ENCODE results near the gene CHKA. TPM values are rescaled to one million over a fixed set of nuclear protein-coding genes. Genes with fewer than 3 reads are reported as not detected.

Gene CHKA
- total RNA-seq, 2 donors from 2014 or later: 50.1 to 83.7 TPM

DNA sequence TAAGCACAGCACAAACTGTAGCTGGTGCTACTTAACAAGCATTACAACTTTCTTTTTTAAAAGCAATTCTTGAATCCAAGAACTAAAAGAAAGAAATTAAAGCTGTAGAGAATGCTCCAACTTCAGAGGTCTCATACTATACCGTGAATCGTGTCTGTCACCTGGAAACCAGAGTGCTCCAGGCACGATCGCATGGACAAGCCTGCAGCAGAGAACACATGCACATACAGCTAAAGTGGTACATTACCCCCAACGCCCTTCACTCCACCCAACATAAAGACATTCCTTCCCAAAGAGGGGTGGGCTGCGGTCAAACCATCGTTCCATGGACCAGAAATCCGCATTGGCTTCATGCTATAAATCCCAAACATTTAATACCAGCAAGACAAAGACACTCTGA lies 31.5 kb downstream of the CHKA start:
- TF ChIP-seq, protein P1, sequence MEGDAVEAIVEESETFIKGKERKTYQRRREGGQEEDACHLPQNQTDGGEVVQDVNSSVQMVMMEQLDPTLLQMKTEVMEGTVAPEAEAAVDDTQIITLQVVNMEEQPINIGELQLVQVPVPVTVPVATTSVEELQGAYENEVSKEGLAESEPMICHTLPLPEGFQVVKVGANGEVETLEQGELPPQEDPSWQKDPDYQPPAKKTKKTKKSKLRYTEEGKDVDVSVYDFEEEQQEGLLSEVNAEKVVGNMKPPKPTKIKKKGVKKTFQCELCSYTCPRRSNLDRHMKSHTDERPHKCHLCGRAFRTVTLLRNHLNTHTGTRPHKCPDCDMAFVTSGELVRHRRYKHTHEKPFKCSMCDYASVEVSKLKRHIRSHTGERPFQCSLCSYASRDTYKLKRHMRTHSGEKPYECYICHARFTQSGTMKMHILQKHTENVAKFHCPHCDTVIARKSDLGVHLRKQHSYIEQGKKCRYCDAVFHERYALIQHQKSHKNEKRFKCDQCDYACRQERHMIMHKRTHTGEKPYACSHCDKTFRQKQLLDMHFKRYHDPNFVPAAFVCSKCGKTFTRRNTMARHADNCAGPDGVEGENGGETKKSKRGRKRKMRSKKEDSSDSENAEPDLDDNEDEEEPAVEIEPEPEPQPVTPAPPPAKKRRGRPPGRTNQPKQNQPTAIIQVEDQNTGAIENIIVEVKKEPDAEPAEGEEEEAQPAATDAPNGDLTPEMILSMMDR (IDR thresholded peaks at IDR 0.05): no peak
- DNase-seq: no peak
- H3K27ac ChIP-seq: peak overlapping the region; percentile 67
- H3K4me1 ChIP-seq: no peaks in the 10 kb centered on the region
- no peak overlapping the region for H3K4me3 ChIP-seq
- H3K36me3 ChIP-seq: no peaks in the 10 kb centered on the region
- no peaks in the 10 kb centered on the region for H3K27me3 ChIP-seq
- intact Hi-C loops (cut with DNase I): loop anchor here (10.0 kb wide), 1 partner anchor 115 kb away; no protein-coding TSS in a partner anchor
- H3K9me3 ChIP-seq: no peaks in the 10 kb centered on the region
- no peak overlapping the region for H3K9ac ChIP-seq (ENCODE audit: low read depth in 2 of 2, low read length in 2 of 2)

DNA sequence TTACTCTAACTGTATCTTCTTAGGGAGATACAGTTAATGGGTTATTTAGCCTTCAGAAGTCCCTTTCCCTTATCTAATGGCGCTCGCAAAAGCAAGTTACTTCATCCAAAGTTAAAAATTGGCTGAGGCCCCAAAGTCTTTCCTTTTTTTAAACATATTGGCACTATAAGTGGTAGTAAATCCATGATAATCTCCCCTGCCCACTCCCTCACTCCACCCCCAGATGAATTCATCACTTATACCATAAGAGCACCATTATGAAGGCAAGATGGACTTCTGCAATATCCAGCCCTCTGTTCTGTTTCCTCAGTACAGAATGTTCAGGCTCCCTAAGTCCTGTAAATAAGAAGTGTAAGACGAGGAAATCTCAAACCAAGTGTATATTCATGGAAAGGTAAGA lies 37.7 kb downstream of the CHKA start:
- TF ChIP-seq, protein P1 (IDR thresholded peaks at IDR 0.05): no peak
- H3K4me3 ChIP-seq: no peak overlapping the region
- intact Hi-C loops (cut with DNase I): loop anchor here (10.0 kb wide), 1 partner anchor 121 kb away; no protein-coding TSS in a partner anchor
- H3K36me3 ChIP-seq: no peaks in the 10 kb centered on the region
- H3K9ac ChIP-seq (ENCODE audit: low read depth in 2 of 2, low read length in 2 of 2): no peak overlapping the region
- H3K4me1 ChIP-seq: no peaks in the 10 kb centered on the region
- no peak overlapping the region for H3K27ac ChIP-seq
- H3K27me3 ChIP-seq: no peaks in the 10 kb centered on the region
- no peaks in the 10 kb centered on the region for H3K9me3 ChIP-seq
- no peak for DNase-seq

DNA sequence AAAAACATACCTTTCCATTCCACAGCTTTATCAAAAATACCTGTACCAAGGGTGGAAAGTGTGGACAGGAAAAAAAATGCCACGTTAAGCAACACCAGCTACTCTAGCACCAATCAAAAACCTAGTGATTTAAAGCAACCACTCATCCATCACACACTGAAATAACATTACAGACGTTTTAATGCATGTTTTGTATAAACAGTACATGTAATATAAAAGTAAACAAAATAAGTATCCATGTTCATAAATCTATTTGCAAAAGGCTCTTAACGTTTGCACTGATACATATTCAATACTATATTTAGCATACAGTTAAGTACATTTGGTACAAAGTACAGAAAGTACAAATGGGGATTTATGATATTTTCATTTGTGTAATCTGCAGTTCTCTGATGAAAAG lies 38.7 kb downstream of the CHKA start:
- Histone ChIP-seq H3K4me1 (no peaks in the 10 kb centered on the region), H3K36me3 (no peaks in the 10 kb centered on the region), H3K4me3 (no peak overlapping the region), H3K9ac (ENCODE audit: low read depth in 2 of 2, low read length in 2 of 2) (no peak overlapping the region), H3K9me3 (no peaks in the 10 kb centered on the region), H3K27me3 (no peaks in the 10 kb centered on the region), H3K27ac (no peak overlapping the region)
- TF ChIP-seq, protein P1 (IDR thresholded peaks at IDR 0.05): no peak
- intact Hi-C loops (cut with DNase I): loop anchor here (10.0 kb wide), 1 partner anchor 122 kb away; no protein-coding TSS in a partner anchor
- no peak for DNase-seq

DNA sequence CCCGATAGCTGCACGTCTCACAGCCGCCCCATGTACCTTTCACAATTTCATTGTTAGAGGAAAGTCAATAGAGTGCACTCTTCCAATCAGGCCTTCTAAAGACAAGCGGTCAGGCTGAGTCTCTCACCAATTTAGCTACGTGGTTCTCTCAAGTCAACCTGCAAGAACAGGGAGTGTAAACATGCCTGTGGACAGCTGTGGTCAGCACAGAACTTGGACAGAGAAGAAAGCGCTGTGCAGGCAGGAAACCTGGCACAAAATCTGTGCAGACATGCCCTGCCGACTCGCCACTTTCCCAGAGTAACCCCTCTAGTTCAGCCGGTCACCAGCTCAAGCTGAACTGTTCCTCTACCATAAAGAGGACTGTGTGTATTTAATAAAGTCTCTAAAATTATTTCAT lies 39.5 kb downstream of the CHKA start:
- no peak for DNase-seq
- H3K4me1 ChIP-seq: no peaks in the 10 kb centered on the region
- H3K27ac ChIP-seq: no peak overlapping the region
- H3K9me3 ChIP-seq: no peaks in the 10 kb centered on the region
- no peaks in the 10 kb centered on the region for H3K36me3 ChIP-seq
- TF ChIP-seq, protein P1 (IDR thresholded peaks at IDR 0.05): no peak
- H3K9ac ChIP-seq (ENCODE audit: low read depth in 2 of 2, low read length in 2 of 2): no peak overlapping the region
- no peak overlapping the region for H3K4me3 ChIP-seq
- no peaks in the 10 kb centered on the region for H3K27me3 ChIP-seq
- intact Hi-C loops (cut with DNase I): loop anchor here (10.0 kb wide), 1 partner anchor 123 kb away; no protein-coding TSS in a partner anchor

DNA sequence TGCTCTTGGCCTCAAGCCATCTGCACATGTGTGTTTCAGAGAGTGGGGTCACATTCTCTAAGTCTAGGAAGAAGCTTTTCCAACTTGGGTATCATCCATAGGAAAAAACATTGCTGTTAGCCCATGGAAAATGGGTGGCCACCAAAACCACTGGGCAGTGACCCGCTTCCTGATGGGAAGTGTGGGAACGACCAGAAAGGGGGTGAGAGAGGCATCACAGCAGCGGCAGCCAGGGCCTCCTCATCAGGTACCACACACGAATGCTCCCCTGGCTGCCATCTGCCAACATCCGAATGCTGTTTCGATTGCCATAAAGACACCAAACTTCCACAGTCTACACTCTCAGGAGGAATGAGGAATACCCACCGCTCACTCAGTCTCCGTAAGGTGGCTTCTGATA lies 40.3 kb downstream of the CHKA start:
- intact Hi-C loops (cut with DNase I): loop anchor here (10.0 kb wide), 1 partner anchor 124 kb away; no protein-coding TSS in a partner anchor
- Histone ChIP-seq H3K9me3 (no peaks in the 10 kb centered on the region), H3K9ac (ENCODE audit: low read depth in 2 of 2, low read length in 2 of 2) (no peak overlapping the region), H3K27ac (no peak overlapping the region), H3K27me3 (no peaks in the 10 kb centered on the region), H3K4me1 (no peaks in the 10 kb centered on the region), H3K36me3 (no peaks in the 10 kb centered on the region), H3K4me3 (no peak overlapping the region)
- TF ChIP-seq, protein P1 (IDR thresholded peaks at IDR 0.05): no peak
- no peak for DNase-seq
